ENCODE measurements around the gene CUX1. TPM values are rescaled to one million over a fixed set of nuclear protein-coding genes. Genes with fewer than 3 reads are reported as not detected.

CUX1 gene
- total RNA-seq, 1 experiment from 2014 or later, result 64.3 TPM

GRCh38 chr7:102191556-102192379, 374.3 kb downstream of the CUX1 start (continued):
- TF ChIP-seq IRF2 (CRISPR knock-in tag; IDR thresholded peaks at IDR 0.05; ENCODE audit: borderline replicate concordance, low read depth) (no peak), E2F4 (CRISPR knock-in tag; IDR thresholded peaks at IDR 0.05; ENCODE audit: borderline replicate concordance, low read depth) (no peak), ZNF396 (CRISPR knock-in tag; IDR thresholded peaks at IDR 0.05; ENCODE audit: borderline replicate concordance) (no peak), MXD4 (CRISPR knock-in tag; IDR thresholded peaks at IDR 0.05; ENCODE audit: borderline replicate concordance) (no peak), CDX4 (CRISPR knock-in tag; IDR thresholded peaks at IDR 0.05; ENCODE audit: borderline replicate concordance) (no peak), FOXP4 (CRISPR knock-in tag; IDR thresholded peaks at IDR 0.05) (no peak)

- TF ChIP-seq E2F1 (CRISPR knock-in tag; IDR thresholded peaks at IDR 0.05), result no peak
- TF ChIP-seq NR1H2 (CRISPR knock-in tag; IDR thresholded peaks at IDR 0.05), result no peak
- TF ChIP-seq JAZF1 (CRISPR knock-in tag; IDR thresholded peaks at IDR 0.05), result no peak
- TF ChIP-seq ZBTB21 (CRISPR knock-in tag; IDR thresholded peaks at IDR 0.05; ENCODE audit: borderline replicate concordance), result no peak
- TF ChIP-seq FOXP1 (CRISPR knock-in tag; IDR thresholded peaks at IDR 0.05; ENCODE audit: borderline replicate concordance), result no peak
- TF ChIP-seq ZNF425 (CRISPR knock-in tag; conservative IDR thresholded peaks at IDR 0.05), result no peak
- TF ChIP-seq NFYB (CRISPR knock-in tag; conservative IDR thresholded peaks at IDR 0.05; ENCODE audit: low read depth), result no peak
- TF ChIP-seq ATF3 (CRISPR knock-in tag; conservative IDR thresholded peaks at IDR 0.05), result no peak
- no peak for TF ChIP-seq ZMAT4 (CRISPR knock-in tag; IDR thresholded peaks at IDR 0.05)
- no peak for TF ChIP-seq GRHL2 (CRISPR knock-in tag; IDR thresholded peaks at IDR 0.05; ENCODE audit: insufficient replicate concordance, severe bottlenecking)
- TF ChIP-seq AFF4 (CRISPR knock-in tag; IDR thresholded peaks at IDR 0.05; ENCODE audit: borderline replicate concordance), result no peak
- no peak for TF ChIP-seq TEAD1 (CRISPR knock-in tag; IDR thresholded peaks at IDR 0.05)
- TF ChIP-seq JUN (CRISPR knock-in tag; IDR thresholded peaks at IDR 0.05), result no peak
- no peak for TF ChIP-seq ZNF138 (CRISPR knock-in tag; conservative IDR thresholded peaks at IDR 0.05)
- TF ChIP-seq ZNF416 (CRISPR knock-in tag; IDR thresholded peaks at IDR 0.05), result no peak
- TF ChIP-seq NR3C1 (CRISPR knock-in tag; conservative IDR thresholded peaks at IDR 0.05; ENCODE audit: low read depth), result no peak
- no peak for TF ChIP-seq CDX4 (CRISPR knock-in tag; IDR thresholded peaks at IDR 0.05; ENCODE audit: borderline replicate concordance)
- no peak for TF ChIP-seq IRF2 (CRISPR knock-in tag; IDR thresholded peaks at IDR 0.05; ENCODE audit: borderline replicate concordance, low read depth)
- Mint-ChIP-seq H3K4me1 (peaks cover 28% of the 10 kb centered on the region), H3K27ac (peak overlapping the region; percentile 88), H3K9me3 (no peaks in the 10 kb centered on the region), H3K4me3 (no peak overlapping the region), H3K27me3 (ENCODE audit: low read depth) (no peaks in the 10 kb centered on the region), H3K36me3 (peaks cover 41% of the 10 kb centered on the region)
- POLR2A ChIA-PET, result no interaction called here
- CTCF ChIA-PET, result no interaction called here
- DNase-seq (ENCODE audit: low spot score), result no peak
- no peak for ATAC-seq
Measured at GRCh38 chr7:102192790-102193189, 375.4 kb downstream of the CUX1 start.
